Trophoblast cell (in vitro differentiated cells and primary cell): ENCODE data around the gene LPP.

Experiments
- DNase-seq, 2 donors: peaks; one replicate each; pipeline ENCODE4 v3.0.0-alpha.2; 2016
- H2AFZ ChIP-seq: 2 replicates; pipeline ENCODE4 v1.6.1; 2013; ENCODE audit warnings: low read length, moderate library complexity, mild to moderate bottlenecking; ENCODE audit not compliant: insufficient read depth, poor library complexity
- H2AK5ac ChIP-seq: 2 replicates; pipeline ENCODE4 v1.6.1; 2013; ENCODE audit warnings: mild to moderate bottlenecking, low read length
- H2BK120ac ChIP-seq: 2 replicates; pipeline ENCODE4 v1.6.1; 2013; ENCODE audit warnings: low read length, mild to moderate bottlenecking, moderate library complexity; ENCODE audit not compliant: insufficient read depth, poor library complexity
- H2BK12ac ChIP-seq: 2 replicates; pipeline ENCODE4 v1.6.1; 2013; ENCODE audit warnings: mild to moderate bottlenecking, low read length, moderate library complexity
- H2BK5ac ChIP-seq: 2 replicates; pipeline ENCODE4 v1.6.1; 2013; ENCODE audit warnings: low read length, low read depth, moderate library complexity, mild to moderate bottlenecking; ENCODE audit not compliant: poor library complexity
- H3K14ac ChIP-seq: 2 replicates; pipeline ENCODE4 v1.6.1; 2013; ENCODE audit warnings: mild to moderate bottlenecking, low read length
- H3K18ac ChIP-seq: 2 replicates; pipeline ENCODE4 v1.6.1; 2013; ENCODE audit warnings: mild to moderate bottlenecking, low read length
- H3K23ac ChIP-seq: 2 replicates; pipeline ENCODE4 v1.6.1; 2013; ENCODE audit warnings: low read length
- H3K27ac ChIP-seq: 2 replicates; pipeline ENCODE4 v1.5.1; 2013; ENCODE audit warnings: low read depth, mild to moderate bottlenecking, inconsistent platforms, low read length, moderate library complexity
- H3K27me3 ChIP-seq: 2 replicates; pipeline ENCODE4 v1.6.1; 2013; ENCODE audit warnings: inconsistent platforms, mild to moderate bottlenecking, low read length, moderate library complexity; ENCODE audit not compliant: insufficient read depth
- H3K36me3 ChIP-seq, 2 experiments: 1 replicate in 1 of 2; 2 replicates in 1 of 2; pipeline ENCODE4 v1.6.1; 2013; ENCODE audit warnings: low read length in 2 of 2, mild to moderate bottlenecking in 2 of 2, moderate library complexity in 1 of 2; ENCODE audit not compliant: insufficient read depth in 2 of 2, control insufficient read depth in 1 of 2
- H3K4ac ChIP-seq: 2 replicates; pipeline ENCODE4 v1.6.1; 2013; ENCODE audit warnings: low read depth, mild to moderate bottlenecking, low read length, moderate library complexity
- H3K4me1 ChIP-seq, 2 experiments: 1 replicate in 1 of 2; 2 replicates in 1 of 2; pipeline ENCODE4 v1.6.1; 2013; ENCODE audit warnings: low read length in 2 of 2, mild to moderate bottlenecking in 2 of 2, moderate library complexity in 1 of 2; ENCODE audit not compliant: insufficient read depth in 2 of 2, control insufficient read depth in 1 of 2
- H3K4me2 ChIP-seq: 2 replicates; pipeline ENCODE4 v1.6.1; 2013; ENCODE audit warnings: inconsistent platforms, mild to moderate bottlenecking, low read length, moderate library complexity
- H3K4me3 ChIP-seq: 2 replicates; pipeline ENCODE4 v1.5.1; 2013; ENCODE audit warnings: mild to moderate bottlenecking, low read depth, low read length, inconsistent platforms
- H3K79me1 ChIP-seq: one replicate; pipeline ENCODE4 v1.6.1; 2013; ENCODE audit warnings: low read length
- H3K79me2 ChIP-seq: 2 replicates; pipeline ENCODE4 v1.6.1; 2013; ENCODE audit warnings: low read length, mild to moderate bottlenecking; ENCODE audit not compliant: control insufficient read depth, insufficient read depth, poor library complexity
- H3K9ac ChIP-seq: 2 replicates; pipeline ENCODE4 v1.6.1; 2013; ENCODE audit warnings: mild to moderate bottlenecking, low read length
- H3K9me3 ChIP-seq: 2 replicates; pipeline ENCODE4 v1.6.1; 2013; ENCODE audit warnings: low read depth, mild to moderate bottlenecking, control low read depth, inconsistent platforms, low read length; ENCODE audit not compliant: insufficient read depth
- H4K12ac ChIP-seq: 2 replicates; pipeline ENCODE4 v1.6.1; 2013; ENCODE audit warnings: low read depth, mild to moderate bottlenecking, low read length, moderate library complexity
- H4K8ac ChIP-seq: 2 replicates; pipeline ENCODE4 v1.6.1; 2013; ENCODE audit warnings: low read depth, mild to moderate bottlenecking, low read length, moderate library complexity
- H4K91ac ChIP-seq: one replicate; pipeline ENCODE4 v1.6.1; 2013; ENCODE audit warnings: low read depth, mild to moderate bottlenecking, low read length, moderate library complexity
- WGBS: extraction: QIAGEN DNeasy Blood & Tissue Kit; methylation state at CpG from one replicate; pipeline ENCODE4 v1.1.7; 2013; ENCODE audit warnings: missing lambda C conversion rate; ENCODE audit not compliant: insufficient read length, insufficient coverage; ENCODE audit errors: extremely low coverage; 5-methylcytosine and 5-hydroxymethylcytosine counted together

LPP gene

DNA sequence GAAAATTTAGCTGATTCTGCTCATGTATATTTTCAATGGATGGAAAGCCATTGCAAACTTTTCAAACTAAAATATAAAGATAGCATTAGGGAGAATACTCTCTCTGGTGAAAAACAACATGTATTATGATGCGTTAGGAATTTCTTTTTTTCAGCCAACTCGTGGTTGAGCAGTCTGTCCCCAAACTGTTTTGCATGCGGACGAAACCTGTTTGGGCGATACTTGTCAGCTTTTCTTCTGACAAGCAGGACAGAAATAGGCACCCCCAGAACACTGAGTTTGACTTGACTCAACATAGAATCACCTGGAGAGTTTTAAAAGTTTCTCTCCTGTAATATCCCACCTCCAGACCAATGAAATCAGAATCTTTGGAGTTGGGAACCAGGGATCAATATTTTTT, 600.3 kb downstream of the LPP start:
- no peak overlapping the region for H2BK120ac ChIP-seq
- no peak overlapping the region for H3K4me2 ChIP-seq
- H3K23ac ChIP-seq = no peak overlapping the region
- H3K27me3 ChIP-seq = no peaks in the 10 kb centered on the region
- H2AFZ ChIP-seq = no peak overlapping the region
- no peak overlapping the region for H4K91ac ChIP-seq
- H3K4me3 ChIP-seq = no peak overlapping the region
- H2BK12ac ChIP-seq = no peak overlapping the region
- no peak overlapping the region for H3K9ac ChIP-seq
- no peak overlapping the region for H4K12ac ChIP-seq
- H2AK5ac ChIP-seq = no peak overlapping the region
- no peaks in the 10 kb centered on the region for H3K4me1 ChIP-seq
- H2BK5ac ChIP-seq = no peak overlapping the region
- no peaks in the 10 kb centered on the region for H3K79me1 ChIP-seq
- no peak for DNase-seq
- no peak overlapping the region for H3K27ac ChIP-seq
- H3K9me3 ChIP-seq = no peaks in the 10 kb centered on the region
- no peak overlapping the region for H3K18ac ChIP-seq
- no peak overlapping the region for H3K14ac ChIP-seq
- no CpG with 5 or more reads among the region's 5 CpGs for WGBS
- no peak overlapping the region for H4K8ac ChIP-seq
- no peak overlapping the region for H3K4ac ChIP-seq
- no peaks in the 10 kb centered on the region for H3K36me3 ChIP-seq
- no peaks in the 10 kb centered on the region for H3K79me2 ChIP-seq

DNA sequence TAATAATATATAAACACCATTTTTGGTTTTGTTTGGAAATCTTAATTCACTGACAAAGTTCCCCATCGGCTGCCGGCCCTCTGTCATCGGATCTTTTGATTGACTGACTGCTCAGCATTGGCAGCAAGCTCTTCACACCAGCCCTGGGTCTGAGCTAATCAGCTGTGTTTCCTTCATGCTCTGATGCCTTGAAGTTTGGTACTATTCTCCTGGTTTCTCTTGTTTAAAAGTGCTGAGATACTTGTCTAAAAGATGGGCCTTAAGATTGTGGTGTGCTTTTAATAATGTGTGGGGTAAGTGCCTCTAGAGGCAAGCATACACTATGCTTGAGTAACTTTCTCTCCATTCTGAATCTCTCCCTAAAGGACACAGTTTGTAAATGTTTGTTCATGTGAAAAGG, 602.3 kb downstream of the LPP start:
- WGBS = no CpG with 5 or more reads among the region's 3 CpGs
- Histone ChIP-seq H2BK120ac (no peak overlapping the region), H3K14ac (no peak overlapping the region), H2AK5ac (no peak overlapping the region), H4K91ac (no peak overlapping the region), H3K23ac (no peak overlapping the region), H4K12ac (no peak overlapping the region), H4K8ac (no peak overlapping the region), H3K79me2 (no peaks in the 10 kb centered on the region), H3K4me2 (no peak overlapping the region), H3K27me3 (no peaks in the 10 kb centered on the region), H3K9ac (no peak overlapping the region), H2BK12ac (no peak overlapping the region), H3K9me3 (no peaks in the 10 kb centered on the region), H3K4me3 (no peak overlapping the region), H2BK5ac (no peak overlapping the region), H2AFZ (no peak overlapping the region), H3K4ac (no peak overlapping the region), H3K27ac (no peak overlapping the region), H3K79me1 (no peaks in the 10 kb centered on the region), H3K18ac (no peak overlapping the region), H3K36me3 (peaks cover 2 to 3% of the 10 kb centered on the region in 2 experiments), H3K4me1 (no peaks in the 10 kb centered on the region)
- no peak for DNase-seq

- WGBS = no CpG with 5 or more reads among the region's 5 CpGs
- Histone ChIP-seq H4K91ac (no peak overlapping the region), H2AK5ac (no peak overlapping the region), H3K79me2 (no peaks in the 10 kb centered on the region), H3K4me3 (no peak overlapping the region), H3K9me3 (no peaks in the 10 kb centered on the region), H3K23ac (no peak overlapping the region), H2AFZ (no peak overlapping the region), H3K4me1 (no peaks in the 10 kb centered on the region), H3K36me3 (peaks cover 2 to 3% of the 10 kb centered on the region in 2 experiments), H3K9ac (no peak overlapping the region), H4K8ac (no peak overlapping the region), H3K14ac (no peak overlapping the region), H2BK5ac (no peak overlapping the region), H3K4me2 (no peak overlapping the region), H3K79me1 (no peaks in the 10 kb centered on the region), H3K4ac (no peak overlapping the region), H3K27me3 (no peaks in the 10 kb centered on the region), H3K27ac (no peak overlapping the region), H2BK120ac (no peak overlapping the region), H4K12ac (no peak overlapping the region), H2BK12ac (no peak overlapping the region), H3K18ac (no peak overlapping the region)
- no peak for DNase-seq
Observed at GRCh38 chr3:188759336-188760005, 605.5 kb downstream of the LPP start.

DNA sequence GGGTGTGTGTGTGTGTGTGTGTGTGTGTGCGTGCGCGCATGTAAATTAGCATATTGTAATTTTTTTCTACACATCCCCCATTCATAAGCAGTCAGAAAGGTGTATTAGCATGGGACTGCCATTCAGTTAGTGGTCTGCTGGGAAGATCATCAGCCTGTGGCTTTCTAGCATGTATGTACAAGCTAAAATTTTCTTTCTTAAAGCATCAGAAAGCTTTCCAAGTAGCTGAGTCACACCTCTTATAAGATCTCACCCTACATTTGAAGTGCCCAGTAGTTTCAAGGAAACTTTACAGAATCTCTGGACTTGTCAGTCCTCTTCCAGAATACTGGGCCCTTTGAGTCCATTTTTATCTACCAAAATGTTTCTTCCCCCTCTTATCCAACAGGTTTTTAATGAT, 606.5 kb downstream of the LPP start:
- Histone ChIP-seq H4K8ac (no peak overlapping the region), H3K27ac (no peak overlapping the region)
- WGBS = no CpG with 5 or more reads among the region's 3 CpGs

More for the DNA sequence above, 606.5 kb downstream of the LPP start:
- Histone ChIP-seq H3K4me2 (no peak overlapping the region), H2BK120ac (no peak overlapping the region), H3K23ac (no peak overlapping the region), H3K9me3 (no peaks in the 10 kb centered on the region), H3K79me2 (no peaks in the 10 kb centered on the region), H3K4me1 (no peaks in the 10 kb centered on the region), H2BK5ac (no peak overlapping the region), H2AFZ (no peak overlapping the region), H3K4me3 (no peak overlapping the region), H4K12ac (no peak overlapping the region), H3K27me3 (no peaks in the 10 kb centered on the region), H3K4ac (no peak overlapping the region), H2BK12ac (no peak overlapping the region), H3K79me1 (no peaks in the 10 kb centered on the region), H3K9ac (no peak overlapping the region), H3K14ac (no peak overlapping the region), H2AK5ac (no peak overlapping the region), H3K18ac (no peak overlapping the region), H3K36me3 (peaks cover 2 to 3% of the 10 kb centered on the region in 2 experiments), H4K91ac (no peak overlapping the region)
- DNase-seq = no peak
